ENCODE measurements around the gene FMNL2.
A peak's percentile ranks its signal among the peaks of the same experiment; 100 is the strongest.
"Not testable (repeated sequence)": the region's sequence is repeated elsewhere in the genome, so short reads cannot be mapped to it uniquely, and the experiment has no call there.

The FMNL2 gene

GRCh38 chr2:152376968-152377367, 42.0 kb downstream of the FMNL2 start:
- DNase-seq = no peak

DNA sequence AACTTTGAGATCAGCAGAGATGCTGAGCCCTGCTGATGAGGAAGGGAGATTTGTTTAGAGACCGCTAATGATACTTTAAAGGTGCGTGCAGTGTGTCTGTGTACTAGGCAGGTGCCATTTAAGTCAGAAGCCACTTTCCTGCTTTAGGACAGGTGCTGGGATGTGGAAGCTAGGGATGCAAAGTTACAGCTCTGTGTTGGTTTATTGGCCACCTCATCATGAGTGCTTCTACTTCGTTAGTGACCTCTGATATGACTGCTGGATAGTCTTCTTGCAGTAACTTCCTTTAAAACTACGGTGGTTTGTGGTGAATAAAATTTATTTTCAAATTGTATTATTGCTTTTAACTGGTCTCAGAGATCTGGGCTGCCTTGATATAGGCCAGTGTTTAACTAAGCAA, 44.1 kb downstream of the FMNL2 start:
- DNase-seq = no peak

DNA sequence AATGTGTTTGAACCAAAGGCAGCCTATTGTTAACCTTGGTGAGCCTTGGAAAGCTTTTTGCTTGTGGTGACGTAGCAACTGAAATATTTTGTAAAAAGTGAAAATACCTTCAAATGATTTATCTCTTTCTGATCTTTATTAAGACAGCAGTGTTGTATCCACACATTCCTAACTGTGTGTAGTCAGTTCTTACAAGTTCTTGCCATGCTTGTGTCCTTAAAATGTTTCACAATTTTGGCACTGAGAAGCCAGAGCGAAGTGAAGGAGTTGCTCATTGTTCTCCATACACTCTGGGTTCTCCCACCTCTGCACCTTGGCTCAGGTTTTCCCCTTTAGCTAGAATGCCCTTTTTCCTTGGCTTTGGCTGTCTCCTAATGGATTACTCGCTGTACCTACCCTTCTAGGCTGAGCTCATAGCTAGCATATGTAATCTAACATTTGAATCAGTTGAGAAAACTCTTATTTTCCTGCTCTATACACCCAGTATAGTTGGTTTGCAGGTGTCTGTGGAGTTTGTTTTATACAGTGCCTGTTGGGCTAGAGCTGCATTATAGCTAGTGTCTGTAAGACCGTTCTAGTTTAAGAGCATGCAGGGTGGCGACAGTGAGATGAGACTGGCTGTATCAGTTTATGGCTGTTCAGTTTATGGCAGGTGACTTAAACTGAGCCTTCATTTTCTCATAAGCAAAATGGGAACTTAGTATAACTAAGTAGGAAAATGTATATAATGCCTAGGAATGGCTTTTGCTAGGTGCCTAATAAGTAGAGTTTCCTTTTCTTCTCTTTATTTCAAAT, 45.5 kb downstream of the FMNL2 start:
- no peak for DNase-seq

- DNase-seq = no peak
Observed at GRCh38 chr2:152383702-152384101, 48.7 kb downstream of the FMNL2 start.

- no peak for DNase-seq
Observed at GRCh38 chr2:152384992-152385391, 50.0 kb downstream of the FMNL2 start.

- DNase-seq = no peak
Observed at GRCh38 chr2:152385650-152386049, 50.7 kb downstream of the FMNL2 start.

- DNase-seq = no peak
Observed at GRCh38 chr2:152386266-152386665, 51.3 kb downstream of the FMNL2 start.

- no peak for DNase-seq
Observed at GRCh38 chr2:152387041-152387440, 52.1 kb downstream of the FMNL2 start.

- not testable (repeated sequence) for DNase-seq
Observed at GRCh38 chr2:152388269-152388668, 53.3 kb downstream of the FMNL2 start.

GRCh38 chr2:152389483-152389882, 54.5 kb downstream of the FMNL2 start:
- no peak for DNase-seq

- DNase-seq = no peak
Observed at GRCh38 chr2:152390837-152391236, 55.9 kb downstream of the FMNL2 start.

DNA sequence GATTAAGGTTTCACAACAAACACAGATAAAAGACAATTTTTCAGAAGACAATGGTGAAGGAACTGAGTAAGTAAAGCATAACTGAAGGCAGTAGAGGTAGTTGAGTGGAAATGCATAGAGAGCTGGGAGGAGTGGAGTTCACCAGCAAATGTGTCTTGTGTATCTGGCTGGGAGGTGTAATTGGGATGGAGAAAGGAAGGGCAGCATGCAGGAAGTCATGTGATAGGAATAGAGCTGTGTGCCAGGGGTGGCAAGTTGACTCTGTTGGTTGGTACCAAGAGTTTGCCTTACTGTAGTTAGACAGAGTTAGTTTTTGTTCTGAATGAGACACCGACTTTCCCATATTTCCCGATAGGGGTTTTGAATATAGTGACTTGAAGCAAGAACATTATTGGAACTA, 56.3 kb downstream of the FMNL2 start:
- no peak for DNase-seq

- DNase-seq = no peak
Observed at GRCh38 chr2:152393377-152393776, 58.4 kb downstream of the FMNL2 start.

DNA sequence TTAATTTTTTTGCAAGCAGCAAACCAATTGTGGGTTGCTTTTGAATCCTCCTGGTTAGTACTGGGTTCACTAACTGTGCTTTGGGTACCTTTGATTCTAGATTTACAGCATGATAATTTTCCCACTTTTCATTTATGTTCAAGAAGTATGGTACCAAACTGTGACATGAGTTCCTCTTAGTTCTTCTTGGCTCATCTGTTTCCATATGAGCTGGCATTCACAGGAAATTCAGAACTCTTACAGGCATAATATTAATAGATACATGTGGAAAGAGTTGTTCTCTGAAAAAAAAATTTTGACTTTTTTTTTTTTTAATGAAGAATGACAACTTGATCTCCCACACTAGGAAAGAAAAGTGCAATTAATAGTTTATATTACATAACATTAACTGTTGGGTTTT, 59.4 kb downstream of the FMNL2 start:
- DNase-seq = no peak

GRCh38 chr2:152395103-152395502, 60.1 kb downstream of the FMNL2 start:
- peak; percentile 34 for DNase-seq

DNA sequence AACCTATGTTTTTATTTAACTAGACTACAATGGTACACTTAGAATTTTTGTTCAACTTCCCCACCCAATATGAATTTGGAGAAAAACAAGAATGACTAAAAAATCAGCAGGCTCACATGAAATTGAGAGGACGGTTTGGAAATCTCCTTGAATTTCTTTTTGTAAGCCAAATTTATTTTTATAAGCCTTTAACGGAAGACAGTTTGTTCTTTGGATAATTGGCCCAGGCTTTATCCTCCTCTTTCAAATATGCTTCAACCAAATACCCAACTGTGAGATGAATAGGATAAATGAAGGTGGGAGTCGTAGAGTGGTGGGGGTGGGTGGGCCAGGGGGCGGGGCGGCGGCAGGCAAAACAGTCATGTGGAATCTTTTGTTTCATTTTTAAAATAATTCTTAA, 60.6 kb downstream of the FMNL2 start:
- DNase-seq = no peak

DNA sequence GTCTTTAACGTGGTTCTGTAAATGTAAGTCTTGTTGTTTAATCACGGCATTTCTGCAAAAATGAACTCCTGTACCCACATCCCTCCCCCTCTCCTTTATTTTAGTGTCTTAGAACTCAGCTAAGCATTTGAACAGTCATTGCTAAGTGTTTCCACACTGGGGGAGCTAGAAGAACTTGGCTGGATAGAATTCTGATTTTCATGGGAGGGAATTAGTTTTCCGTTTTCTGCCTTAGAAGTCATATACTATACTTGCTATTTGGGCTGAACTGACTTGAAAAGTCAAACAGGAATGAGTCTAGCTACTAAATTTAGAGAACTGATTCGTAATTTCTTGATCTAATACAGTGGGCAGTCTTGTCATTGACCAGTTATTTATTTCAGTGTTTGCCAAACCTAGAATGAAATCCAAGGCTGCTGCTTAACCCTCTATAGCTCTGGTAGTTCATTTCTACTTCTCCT, 61.1 kb downstream of the FMNL2 start:
- DNase-seq = no peak

DNA sequence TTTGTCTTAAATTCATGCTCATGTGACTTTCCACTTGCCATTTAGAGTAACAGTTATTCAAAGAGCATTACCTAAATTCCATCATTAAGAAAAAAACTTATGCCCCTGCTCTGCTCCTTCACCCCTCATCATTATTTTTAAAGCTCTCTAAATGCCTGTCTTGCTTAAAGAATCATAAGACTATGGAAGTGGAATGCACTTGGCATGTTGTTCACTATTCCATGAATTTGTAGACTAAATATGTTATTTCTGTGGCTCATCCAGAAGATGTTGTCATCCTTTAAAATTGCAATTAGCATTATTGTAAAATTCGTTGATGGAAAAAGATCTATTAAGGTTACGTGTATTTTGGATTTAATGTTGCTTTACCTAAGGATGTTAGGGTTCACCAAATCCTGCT, 61.8 kb downstream of the FMNL2 start:
- no peak for DNase-seq

GRCh38 chr2:152399003-152399402, 64.0 kb downstream of the FMNL2 start:
- DNase-seq = no peak

DNA sequence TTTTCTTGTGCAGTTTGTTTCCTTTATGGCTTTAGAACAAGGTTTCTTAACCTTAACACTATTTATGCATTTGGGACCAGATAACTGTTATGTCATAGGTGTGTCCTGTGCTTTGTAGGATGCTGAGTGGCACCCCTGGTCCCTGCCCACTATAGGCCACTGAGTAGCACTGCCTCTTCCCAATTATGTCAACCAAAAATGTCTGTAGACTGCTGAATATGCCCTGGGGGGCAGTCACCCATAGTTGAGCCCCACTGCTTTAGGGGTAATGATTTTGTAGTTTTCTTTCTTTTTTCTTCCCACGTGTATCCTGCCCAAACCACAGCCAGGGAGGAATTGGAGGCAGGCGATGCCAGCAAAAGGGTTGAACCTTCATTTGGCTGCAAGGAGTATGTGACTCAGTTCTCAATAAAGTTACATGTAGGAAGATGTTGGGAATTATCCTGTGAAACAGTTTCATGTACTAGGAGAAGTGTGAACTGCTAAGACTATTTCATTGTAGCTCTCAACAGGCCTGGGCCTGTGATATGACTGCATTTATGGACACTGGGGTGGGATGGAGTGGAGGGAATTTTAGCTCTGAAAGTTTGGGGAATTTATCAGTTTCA, 65.7 kb downstream of the FMNL2 start:
- DNase-seq = no peak

DNA sequence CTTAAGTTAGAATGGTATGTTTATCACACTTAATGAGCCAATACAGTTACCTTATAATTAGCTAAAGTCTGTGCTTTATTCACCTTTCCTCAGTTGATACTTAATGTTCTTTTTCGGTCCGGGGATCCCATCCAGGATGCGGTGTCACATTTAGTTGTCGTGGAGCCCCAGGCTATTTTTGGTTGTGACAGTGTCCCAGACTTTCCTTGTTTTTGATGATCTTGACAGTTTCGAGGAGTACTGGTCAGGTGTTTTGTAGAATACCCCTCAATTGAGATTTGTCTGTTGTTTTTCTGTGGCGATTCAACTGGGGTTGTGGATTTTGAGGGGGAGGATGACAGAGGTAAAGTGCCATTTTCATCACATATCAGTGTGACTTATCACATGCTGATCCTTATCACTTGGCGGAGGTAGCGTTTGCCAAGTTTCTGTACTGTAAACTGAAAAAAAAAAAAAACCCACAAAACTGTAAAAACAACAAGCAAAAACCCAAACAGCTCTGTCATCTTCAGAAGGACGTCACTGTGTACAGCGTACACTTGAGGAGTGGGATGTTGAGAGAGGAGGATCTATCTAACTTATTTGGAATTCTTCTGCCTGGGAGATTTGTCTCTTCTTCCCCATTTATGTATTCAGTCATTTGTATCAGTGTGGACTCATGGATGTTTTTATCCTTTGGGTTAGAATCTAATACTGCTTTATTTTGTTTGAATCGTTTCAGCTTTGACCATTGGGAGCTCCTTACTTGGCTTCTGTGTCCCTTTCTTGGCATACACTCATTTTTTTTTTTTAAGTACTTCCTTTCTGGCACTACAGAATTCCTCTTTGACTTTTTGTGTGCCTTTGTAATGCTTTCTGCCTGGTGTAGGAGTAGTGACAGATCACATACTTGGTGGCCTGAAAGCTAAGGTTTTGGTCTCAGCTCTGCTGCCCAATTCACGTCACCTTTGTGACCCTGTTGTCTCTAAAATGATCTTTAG, 68.1 kb downstream of the FMNL2 start:
- DNase-seq = no peak

GRCh38 chr2:152405206-152406118, 70.5 kb downstream of the FMNL2 start:
- DNase-seq = no peak

Measured in femur (tissue), 1 donor.